Right lobe of liver (tissue), 4 donors: ENCODE measurements around the gene FAM229A.

Experiments
- CTCF ChIP-seq, 4 donors: fragments of 200-600 bp in 3 of 4; fragments of 450-650 bp in 1 of 4; IDR thresholded peaks; one replicate each; pipeline versions ENCODE4 v1.5.1 to v1.8.0; 2016 to 2022; ENCODE audit warnings: antibody characterized with exemption in 4 of 4, mild to moderate bottlenecking in 2 of 4
- POLR2A ChIP-seq: fragments of 450-650 bp; IDR thresholded peaks from one replicate; pipeline ENCODE4 v1.6.1; 2017; ENCODE audit warnings: antibody characterized with exemption, mild to moderate bottlenecking
- donor health status: DM: no; HTN: no; CAD: no.
- donor health status: DM: no; HTN: no; CAD: no.
- donor health status: DM: no; HTN: yes; CAD: no.

- TF ChIP-seq CTCF (IDR thresholded peaks at IDR 0.05) (peak in 2 of 4 donors; percentile 30 to 39), POLR2A (no peak)
Observed at GRCh38 chr1:32363713-32364112, 1.4 kb upstream of the FAM229A start.
